Measurements from ENCODE around the gene GRID1.

Gene GRID1

DNA sequence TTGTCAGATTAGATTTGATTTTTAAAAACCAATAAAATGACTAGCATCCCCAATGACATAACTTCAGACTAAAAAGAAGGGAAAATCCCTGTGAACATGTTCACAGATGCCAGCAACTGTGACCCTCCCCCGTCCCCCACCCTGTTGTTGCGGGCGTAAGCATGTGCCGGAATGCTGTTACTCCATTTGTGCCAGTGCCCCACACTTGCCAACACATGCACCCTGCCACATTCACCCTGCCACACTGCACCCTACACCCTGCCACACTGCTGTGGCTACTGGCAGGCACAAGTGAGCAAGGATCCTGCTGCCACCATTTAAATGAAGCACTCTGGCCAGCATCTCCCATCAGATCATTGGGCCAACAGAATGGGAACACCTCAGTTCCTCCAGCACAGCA lies 540.2 kb downstream of the GRID1 start:
- DNase-seq = no peak

DNA sequence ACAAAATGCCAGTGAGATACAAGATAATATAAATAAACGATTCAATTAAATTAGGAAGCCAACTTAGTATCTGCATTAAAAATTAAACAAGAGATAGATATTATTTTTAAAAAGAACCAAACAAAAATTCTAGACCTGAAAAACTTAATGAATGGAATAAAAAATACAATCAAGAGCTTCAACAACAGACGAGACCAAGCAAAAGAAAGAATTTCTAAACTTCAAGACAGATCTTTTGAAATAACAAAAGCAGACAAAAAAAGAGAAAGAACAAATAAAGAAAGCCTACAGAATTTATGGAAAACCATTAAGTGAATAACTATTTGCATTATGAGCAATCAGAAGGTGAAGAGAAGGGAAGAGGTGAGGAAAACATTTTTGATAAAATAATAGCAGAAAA lies 555.2 kb downstream of the GRID1 start:
- DNase-seq = no peak

DNA sequence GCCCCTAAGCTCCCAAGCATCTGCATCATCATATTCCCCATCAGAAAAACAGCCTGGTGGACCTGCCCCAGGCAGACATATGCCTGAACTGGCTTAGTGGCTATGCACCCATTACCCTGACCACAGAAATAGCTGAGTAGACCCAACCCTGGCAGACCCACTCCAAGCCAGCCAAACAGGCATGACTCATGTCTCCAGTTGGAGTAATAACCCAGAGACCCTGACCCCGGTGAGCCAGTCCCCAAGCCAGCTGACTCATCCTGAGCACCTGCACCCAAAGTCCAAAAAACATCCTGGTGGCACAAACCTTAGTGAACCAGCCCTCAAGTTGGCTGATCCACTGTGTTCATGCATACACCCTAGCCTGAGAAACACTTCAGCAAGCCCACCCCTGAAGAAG lies 555.9 kb downstream of the GRID1 start:
- no peak for DNase-seq

DNA sequence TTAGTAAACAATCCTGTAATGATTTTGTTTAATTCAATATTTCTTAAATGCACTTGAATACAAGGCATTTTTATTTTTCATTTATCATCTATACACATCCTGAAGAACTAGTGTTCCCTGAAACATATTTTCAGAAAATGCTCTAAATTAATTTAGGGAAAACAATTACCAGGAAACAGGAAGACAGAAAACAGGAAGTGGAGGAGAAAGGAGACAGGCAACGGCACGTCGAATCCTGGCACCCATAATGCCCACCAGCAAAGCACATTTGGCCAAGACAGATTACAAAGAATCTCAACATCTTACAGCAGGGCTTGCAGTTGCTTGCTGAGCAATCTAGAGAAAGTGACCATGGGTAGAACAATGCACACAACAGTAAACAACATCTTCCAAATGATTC lies 571.1 kb downstream of the GRID1 start:
- no peak for DNase-seq

DNA sequence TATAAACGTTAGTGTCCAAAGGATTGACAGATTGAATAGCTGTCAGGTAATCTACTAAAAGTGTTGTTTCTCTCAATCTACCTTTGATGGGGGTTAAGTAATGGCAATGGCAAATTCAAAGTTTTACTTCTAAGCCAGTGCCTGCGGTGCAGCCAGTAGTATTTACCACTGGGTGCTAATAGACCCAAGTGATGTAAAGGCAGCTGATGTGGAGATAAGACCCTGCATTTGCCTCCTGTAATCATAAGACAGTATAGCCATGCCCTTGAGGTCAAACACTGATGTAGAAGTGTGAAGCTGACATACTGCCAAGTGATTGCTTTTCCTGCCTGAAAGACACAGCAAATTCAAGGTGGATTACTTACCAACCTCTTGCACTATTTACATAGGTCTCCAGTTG lies 572.0 kb downstream of the GRID1 start:
- DNase-seq = no peak

DNA sequence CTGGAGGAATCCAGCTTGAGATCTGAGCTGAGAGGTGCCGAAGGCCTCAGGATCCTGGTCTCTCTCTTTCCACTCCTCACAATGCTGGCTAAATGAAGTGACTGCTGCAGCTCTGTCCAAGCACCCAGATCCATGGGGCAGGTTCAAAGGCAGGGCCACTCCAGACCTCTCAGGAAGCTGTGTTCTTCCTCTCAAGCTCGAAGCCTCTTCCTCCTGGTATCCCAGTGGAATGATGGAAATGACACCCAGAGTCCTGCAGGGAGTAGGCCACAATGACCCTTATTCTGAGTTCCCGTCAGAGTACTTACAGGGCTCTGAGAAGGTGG lies 574.1 kb downstream of the GRID1 start:
- no peak for DNase-seq

DNA sequence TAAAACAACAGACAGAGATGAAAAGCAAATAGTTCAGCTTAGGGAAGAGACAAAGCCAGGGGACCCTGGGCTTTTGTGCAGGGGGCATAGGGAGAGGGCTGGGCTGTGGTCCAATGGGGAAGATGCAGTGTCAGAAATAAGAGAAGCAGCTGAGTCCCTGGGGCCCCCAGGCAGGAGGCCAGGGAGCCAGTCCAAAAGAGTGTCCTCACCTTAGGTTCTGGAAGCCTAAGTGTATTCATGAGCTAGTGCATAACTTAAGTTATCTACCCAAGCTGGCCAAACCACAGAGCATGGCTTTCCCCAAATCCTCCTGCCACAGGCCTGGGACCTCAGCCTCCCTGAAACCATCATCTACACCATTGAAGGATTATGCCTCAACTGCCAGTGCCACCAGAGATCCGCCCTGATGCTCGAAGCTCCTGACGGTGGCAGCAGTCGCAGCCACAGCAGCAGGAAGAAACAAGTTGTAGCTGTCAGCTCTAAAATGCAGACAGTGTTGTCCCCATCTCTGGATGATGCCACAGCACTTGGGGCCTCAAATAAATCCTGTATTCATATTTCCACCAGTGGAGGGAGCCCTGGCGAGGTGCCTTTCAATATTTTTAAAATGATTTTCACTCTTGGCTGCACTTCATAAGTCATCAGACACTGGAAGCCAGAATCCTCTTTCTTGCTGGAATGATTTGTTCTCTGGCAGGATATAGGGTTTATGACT lies 574.6 kb downstream of the GRID1 start:
- no peak for DNase-seq

DNA sequence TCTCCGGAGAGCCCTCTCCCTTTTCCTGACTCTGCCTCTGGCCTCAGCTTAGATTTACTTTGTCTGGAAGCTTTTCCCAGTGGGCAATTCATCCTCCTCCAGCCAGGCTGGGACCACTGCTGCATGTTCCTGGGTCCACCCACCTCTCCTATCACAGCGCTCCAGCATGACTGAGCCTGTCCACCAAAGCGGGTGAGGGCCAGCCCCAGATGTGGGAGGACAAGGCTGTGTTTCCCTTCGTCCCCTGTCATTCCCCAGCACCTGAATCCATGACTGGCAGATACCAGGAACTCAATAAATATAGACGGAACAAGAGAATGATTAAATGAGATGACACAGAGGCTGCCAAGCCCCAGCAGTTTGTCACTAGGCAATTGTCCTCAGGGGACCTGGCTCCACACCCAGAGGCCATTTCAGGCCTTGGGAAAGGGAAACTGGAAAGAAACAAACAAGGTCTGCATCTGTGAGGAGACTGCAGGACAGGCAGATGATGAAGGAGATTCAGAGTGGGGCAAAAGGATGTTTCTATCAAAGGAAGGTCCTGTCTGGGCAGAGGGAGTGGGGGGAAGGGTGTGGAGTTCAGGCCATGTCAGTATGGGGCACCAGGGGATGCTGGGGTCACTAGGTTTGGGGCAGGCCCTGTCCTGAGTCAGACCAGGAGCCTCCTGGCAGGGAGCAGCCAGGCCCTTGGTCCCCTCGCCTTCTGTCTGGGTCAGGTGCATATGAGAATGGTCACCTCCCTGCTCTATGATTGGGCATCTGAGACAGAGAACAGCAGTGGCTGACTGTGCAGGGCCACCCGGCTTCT lies 576.4 kb downstream of the GRID1 start:
- DNase-seq = no peak

DNA sequence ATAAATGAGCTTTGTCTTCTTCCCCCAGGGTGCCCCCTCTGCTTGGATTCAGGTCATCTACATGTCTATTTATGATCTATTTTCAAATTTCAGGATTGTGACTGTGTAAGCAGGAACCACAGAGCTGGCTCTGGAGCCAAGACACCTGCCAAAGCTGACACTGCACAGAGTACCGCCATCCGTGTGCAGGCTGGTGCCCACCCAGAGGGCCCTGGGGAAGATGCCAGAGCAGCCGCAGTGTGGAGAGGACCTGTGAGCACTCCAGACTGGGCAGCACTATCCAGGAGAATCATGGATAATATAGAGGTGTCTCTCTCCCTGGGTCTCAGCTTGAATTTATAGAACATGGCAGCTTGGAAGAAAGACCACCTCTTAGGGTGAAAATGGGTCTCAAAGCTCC lies 577.5 kb downstream of the GRID1 start:
- no peak for DNase-seq

DNA sequence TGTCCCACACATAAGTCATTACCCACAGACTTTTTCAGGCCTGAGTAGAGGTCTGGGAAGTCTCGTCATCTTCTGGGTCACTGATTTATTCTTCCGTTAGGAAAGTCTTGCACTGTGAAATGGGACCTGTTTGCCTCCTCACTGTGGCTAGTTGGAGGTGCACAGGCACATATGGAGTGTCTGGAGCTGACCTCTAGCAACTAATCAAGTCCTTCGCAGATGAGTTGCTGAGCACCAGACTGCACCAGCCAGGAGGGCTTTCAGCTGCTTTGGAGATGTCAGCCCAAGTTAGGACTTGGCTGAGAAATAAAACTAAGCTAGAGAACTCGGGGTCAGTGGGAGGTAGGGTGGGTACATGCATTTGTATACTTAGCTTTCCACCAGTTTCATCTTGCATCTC lies 578.0 kb downstream of the GRID1 start:
- DNase-seq = no peak

DNA sequence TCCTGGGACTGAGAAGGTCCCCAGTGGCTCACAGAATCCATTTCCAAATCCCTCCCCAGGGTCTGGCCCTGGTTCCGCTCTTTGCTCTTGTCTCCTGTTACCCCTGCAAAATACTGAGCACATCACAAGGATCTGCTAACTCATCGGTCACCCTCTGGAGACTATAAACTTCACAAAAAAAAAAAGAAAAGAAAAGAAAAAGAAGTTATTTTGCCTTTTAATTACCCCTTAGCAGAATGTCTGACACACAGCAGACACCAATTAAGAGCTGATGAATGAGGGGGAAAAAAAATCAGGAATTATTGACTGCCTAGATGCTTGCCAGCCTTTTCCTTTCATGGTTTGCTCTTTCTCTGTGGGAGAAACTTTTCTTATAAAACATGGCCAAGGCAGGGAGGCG lies 578.7 kb downstream of the GRID1 start:
- no peak for DNase-seq

DNA sequence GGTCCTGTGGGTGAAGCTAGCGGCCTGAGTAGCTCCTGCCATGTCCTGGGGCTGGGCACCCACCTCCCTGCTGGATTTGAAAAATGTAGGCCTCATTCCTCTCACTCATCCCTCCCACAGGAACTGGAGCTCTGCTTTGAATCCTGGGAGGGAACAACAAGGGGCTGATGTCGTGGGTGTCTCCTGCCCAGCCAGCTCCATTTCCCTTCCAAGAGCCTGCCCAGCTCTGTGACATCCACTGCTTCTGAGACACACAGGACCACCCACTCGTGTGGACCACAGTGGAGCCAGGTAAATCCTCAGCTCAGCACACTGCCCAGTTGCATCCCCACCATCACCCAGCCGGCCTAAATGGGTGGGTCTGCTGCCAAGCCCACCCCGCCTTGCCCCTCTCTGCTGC lies 579.2 kb downstream of the GRID1 start:
- no peak for DNase-seq

DNA sequence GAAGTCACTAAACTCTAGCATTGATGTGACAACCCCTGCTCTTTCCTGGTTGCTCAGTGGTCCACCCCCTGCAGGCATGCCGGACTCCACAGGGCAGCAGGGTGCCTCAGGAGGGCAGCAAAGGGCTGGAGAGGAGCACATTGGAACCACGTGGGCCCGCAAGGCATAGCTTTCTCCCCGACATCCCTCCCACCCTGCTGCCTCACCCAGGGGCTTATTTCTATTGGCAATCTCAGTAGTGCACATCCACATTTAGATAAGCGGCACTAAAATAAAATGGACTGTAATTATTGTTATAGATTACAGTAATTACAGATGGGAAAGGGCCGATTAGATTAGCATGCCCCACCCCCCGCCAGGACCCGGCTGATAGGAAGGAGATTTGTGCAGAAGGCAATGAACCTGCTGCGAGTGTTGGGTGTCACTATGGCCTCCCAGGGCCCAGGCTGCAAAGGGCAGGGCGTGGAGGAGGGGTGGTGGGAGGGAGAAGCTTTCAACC lies 580.1 kb downstream of the GRID1 start:
- no peak for DNase-seq

DNA sequence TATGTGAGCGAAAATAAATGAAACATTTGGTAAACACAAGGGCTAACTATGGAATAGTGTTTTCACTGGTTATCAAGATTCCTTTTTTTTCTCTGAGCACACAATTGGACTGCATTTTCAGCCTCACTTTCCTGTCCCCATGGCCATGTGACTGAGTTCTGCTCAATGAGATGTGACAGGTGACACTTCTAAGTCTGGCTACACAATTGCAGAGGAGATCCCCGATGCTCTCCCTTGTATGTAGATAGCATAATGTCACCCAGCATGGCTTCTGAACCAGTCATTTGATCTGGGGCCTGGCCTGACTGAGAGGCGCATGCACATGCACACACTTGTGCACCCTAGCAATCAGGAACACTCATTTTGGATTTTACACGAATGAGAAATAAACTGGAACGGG lies 581.8 kb downstream of the GRID1 start:
- no peak for DNase-seq

DNA sequence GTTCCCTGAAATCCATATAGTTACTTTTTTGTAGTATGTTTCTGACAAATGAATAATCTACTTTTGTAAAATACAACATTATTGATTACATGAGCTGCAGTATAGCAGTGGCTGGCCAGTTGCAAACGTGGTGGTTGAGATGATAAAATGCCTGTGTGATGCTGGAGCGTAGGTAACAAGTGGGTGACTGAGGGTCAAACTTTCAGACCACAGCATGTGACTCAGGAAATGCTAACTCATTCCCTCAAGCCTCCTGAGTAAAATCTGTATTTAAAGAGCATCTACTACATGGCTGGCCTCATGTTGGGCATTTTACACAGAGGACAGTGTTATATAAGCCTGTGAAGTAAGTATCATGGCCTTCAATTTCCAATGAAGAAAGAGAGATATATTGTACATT lies 585.2 kb downstream of the GRID1 start:
- no peak for DNase-seq

DNA sequence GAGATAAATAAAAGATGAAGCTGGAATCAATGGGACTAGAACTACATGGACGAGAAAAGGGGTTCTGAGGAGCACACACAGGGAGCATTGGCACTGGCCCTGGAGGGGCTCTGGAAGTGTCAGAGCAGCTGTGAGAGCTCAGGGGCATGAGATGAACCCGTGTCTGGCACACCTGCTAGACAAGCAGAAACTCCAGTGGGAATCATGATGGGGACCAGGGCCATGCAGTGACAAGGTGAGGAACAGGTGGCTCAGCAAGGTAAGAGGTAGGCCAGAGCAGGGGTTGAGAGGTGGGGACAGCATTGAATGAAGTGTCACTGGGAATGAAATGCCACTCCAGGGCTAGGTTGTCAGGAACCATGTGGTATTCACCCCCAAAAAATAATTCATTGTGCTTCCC lies 588.5 kb downstream of the GRID1 start:
- DNase-seq = no peak

DNA sequence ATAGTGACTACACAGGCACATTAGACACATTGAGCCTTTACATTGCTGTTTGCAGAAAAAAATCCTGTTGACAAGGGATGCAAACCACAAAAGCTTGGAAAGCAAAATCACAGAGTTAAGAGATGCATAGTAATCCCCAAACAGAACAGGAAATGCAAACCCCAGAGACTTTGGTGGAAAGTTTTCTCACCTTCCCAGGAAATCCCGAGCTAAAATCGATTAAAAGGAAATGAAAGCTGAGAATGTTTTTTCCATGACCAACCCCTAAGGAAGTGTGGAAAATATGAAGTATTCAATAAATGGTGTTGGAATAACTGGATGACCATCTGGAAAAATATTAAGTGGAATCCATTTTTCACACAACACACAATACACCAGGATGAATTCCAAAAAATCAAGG lies 598.7 kb downstream of the GRID1 start:
- DNase-seq = no peak

DNA sequence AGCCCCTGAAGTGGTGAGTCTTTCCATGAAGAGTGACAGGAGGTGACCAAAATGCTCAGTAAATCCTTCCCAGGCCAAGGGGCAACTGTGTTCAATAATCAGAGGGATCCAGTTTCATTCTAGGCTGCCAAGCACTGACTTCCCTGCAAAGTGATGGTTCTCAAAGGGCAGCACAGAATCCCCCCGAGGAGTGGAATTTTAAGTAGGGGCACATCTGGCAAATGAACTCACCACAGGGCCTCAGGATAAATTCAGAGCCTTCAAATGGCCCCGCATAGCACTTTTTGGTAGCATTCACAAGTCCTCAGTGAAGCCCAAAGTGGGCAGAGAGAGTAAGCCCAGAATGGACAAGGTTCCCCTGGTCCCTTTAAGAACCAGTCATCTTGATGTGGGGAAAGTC lies 602.5 kb downstream of the GRID1 start:
- no peak for DNase-seq

DNA sequence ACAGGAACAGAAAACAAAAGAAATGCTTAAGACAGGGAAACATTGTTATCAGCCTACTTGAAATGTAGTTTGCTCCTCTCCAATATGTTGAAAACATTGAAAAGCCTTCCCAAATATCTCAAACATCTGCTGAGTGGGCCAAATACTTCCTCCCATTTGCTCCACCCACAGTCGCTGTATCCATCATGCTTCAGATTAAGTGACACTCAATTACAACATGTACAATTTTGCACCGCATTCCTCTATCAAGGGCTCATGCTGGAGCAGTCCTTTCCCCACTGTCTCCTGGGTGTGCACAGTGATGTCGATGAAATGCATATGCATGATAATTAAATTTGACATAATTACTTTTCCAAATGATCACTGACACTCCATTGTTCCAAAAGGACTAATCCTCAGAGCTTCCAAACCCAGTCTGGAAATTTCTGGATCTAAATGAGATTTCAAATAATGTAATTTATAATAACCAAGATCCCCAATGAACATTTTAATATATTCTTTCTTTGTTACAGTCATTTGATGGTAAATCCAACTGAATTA lies 604.6 kb downstream of the GRID1 start:
- DNase-seq = no peak

DNA sequence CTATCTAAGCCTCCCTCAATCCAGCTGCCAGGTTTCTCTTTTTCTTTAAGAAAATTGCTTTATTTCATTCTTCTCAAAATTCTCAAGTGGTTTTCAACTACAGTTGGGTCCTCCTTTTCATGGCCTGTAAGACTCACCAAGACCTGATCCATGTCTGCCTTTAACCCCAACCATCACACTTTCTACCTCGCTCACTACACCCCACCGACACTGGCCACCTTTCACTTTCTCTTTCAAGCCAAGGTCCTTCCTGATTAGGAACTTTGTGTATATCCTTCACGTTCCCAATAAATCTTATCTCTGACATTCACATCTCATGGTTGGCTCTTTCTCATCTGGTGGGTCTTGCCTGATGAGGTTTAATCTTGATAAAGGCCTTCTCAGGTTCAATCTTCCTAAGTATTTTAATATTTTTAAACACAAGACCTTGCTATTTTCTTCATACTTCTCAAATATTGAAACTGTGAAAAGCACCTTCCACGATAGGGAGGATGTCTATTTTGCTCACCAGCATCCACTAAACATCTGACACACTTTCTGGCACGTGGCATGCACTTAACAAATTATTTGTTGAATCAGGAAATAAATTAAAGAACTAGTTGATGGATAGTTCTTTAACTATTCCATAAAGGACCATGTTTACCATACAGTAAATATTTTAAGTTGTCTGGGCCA lies 624.8 kb downstream of the GRID1 start:
- no peak for DNase-seq

DNA sequence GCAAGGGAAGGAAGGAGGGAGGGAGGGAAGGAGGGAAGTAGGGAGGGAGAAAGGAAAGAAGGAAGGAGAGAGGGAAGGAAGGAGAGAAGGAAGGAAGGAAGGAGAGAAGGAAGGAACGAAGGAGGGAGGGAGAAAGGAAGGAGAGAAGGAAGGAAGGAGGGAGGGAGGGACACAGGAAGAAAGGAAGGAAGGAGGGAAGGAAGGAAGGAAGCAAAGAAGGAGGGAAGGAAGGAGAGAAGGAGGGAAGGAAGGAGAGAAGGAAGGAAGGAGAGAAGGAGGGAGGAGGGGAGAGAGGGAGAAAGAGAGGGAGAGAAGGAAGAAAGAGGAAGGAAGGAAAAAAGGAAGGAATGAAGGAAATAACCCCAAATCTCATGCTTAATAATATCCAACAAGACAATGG lies 630.6 kb downstream of the GRID1 start:
- DNase-seq = no peak

DNA sequence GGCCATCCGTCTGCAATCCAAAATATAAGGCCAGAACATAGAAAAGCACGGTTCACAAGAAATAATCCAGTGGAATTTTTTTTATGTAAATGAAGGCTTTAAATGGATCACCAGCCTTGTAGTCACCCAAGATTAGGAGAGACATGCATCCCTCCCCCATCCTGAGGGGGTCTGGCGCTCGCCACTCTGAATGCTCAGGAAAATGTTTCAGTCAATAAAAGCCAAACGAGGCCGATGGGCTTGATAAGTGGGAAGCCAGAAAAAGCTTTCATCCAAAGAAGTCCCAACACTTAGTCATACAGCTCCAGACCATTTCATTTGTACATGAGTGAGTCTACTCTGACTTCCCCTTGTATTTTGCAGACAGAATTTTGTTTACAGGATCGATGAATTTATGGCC lies 631.8 kb downstream of the GRID1 start:
- DNase-seq = no peak

DNA sequence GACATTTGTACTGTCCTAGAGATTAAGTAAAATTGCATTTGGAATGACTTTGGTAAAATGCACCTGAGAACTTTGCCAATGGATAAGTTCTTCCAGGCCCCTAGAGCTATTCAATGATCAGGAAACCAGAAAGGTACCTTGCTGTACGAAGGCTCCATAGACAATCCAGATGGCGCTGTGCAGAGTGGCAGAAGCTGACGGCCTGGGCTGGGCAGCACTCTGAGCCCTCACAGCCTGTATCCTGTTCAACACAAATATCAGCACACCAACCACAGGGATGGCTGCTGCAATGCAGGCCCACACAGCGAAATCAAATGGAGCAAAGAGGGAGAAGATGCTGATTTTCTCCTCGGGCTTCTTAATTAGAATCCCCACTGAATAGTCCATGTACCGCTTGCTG lies 642.4 kb downstream of the GRID1 start:
- no peak for DNase-seq

Measured in NCI-H524 treated with DMSO at 0.1 percent for 48 hours (cell line).